H1 (cell line): ENCODE data around the gene CD44. TPM values are rescaled to one million over a fixed set of nuclear protein-coding genes. Genes with fewer than 3 reads are reported as not detected.

Experiments
- CTCF ChIA-PET: fragments of 300-600 bp; sonication (Branson Sonifier 250); formaldehyde crosslinking; loops from one replicate; lab custom pipeline; 2021; ENCODE audit not compliant: partially characterized antibody; lab: Charles Lee
- POLR2A ChIA-PET: fragments of 300-600 bp; sonication (Branson Sonifier 250); formaldehyde crosslinking; loops from one replicate; lab custom pipeline; 2021; ENCODE audit warnings: inconsistent platforms; ENCODE audit not compliant: partially characterized antibody; lab: Charles Lee
- DNase-seq, 2 experiments: peaks; one replicate each; pipeline versions ENCODE4 v3.0.0 to v3.0.0-alpha.2; 2010 to 2022; ENCODE audit warnings: low spot score in 2 of 2, low read depth in 1 of 2, mixed read lengths in 1 of 2
- FAIRE-seq: peaks from 2 replicates; lab custom pipeline; 2011; peaks lifted over from hg19 to GRCh38; lab: Jason Lieb, UNC
- H2AFZ ChIP-seq: 2 replicates; pipeline ENCODE4 v1.8.1; 2012; ENCODE audit warnings: low read length, inconsistent platforms
- H2AK5ac ChIP-seq: 2 replicates; pipeline ENCODE4 v1.6.1; 2013; ENCODE audit warnings: low read depth, low read length
- H2BK120ac ChIP-seq: replicated peaks from 2 replicates; pipeline ENCODE3; 2013; ENCODE audit warnings: low read depth, low read length, inconsistent platforms
- H2BK12ac ChIP-seq: 2 replicates; pipeline ENCODE4 v1.6.1; 2013; ENCODE audit warnings: low read depth, low read length
- H2BK15ac ChIP-seq: 2 replicates; pipeline ENCODE4 v1.6.1; 2013; ENCODE audit warnings: low read length
- H2BK20ac ChIP-seq: 2 replicates; pipeline ENCODE4 v1.6.1; 2013; ENCODE audit warnings: low read length
- H2BK5ac ChIP-seq: 2 replicates; pipeline ENCODE4 v1.6.1; 2013; ENCODE audit warnings: low read depth, low read length
- H3K14ac ChIP-seq: 2 replicates; pipeline ENCODE4 v1.6.1; 2013; ENCODE audit warnings: inconsistent platforms; ENCODE audit not compliant: insufficient read length
- H3K18ac ChIP-seq: 2 replicates; pipeline ENCODE4 v1.6.1; 2013; ENCODE audit warnings: low read length; ENCODE audit errors: extremely low read depth
- H3K23ac ChIP-seq: 2 replicates; pipeline ENCODE4 v1.6.1; 2013; ENCODE audit warnings: inconsistent platforms; ENCODE audit not compliant: insufficient read length
- H3K23me2 ChIP-seq: 2 replicates; pipeline ENCODE4 v1.6.1; 2013; ENCODE audit warnings: low read depth, low read length
- H3K27ac ChIP-seq: 2 replicates; pipeline ENCODE4 v1.6.1; 2011; ENCODE audit warnings: low read depth, low read length, inconsistent platforms
- H3K27me3 ChIP-seq, 4 experiments: replicated peaks in 1 of 4; 1 replicate in 1 of 4; 2 replicates in 3 of 4; pipeline versions ENCODE4 v1.6.1 to v1.8.1; 2011 to 2013; ENCODE audit warnings: low read length in 3 of 4, mild to moderate bottlenecking in 3 of 4, inconsistent platforms in 2 of 4, mixed read lengths in 2 of 4, moderate library complexity in 1 of 4; ENCODE audit not compliant: control insufficient read depth in 3 of 4, insufficient read depth in 3 of 4; ENCODE audit errors: extremely low read depth in 1 of 4
- H3K36me3 ChIP-seq, 4 experiments: 2 replicates each; pipeline versions ENCODE4 v1.6.1 to v1.8.1; 2011 to 2013; ENCODE audit warnings: mild to moderate bottlenecking in 4 of 4, low read length in 3 of 4, moderate library complexity in 2 of 4, control low read depth in 1 of 4, inconsistent platforms in 1 of 4; ENCODE audit not compliant: insufficient read depth in 4 of 4, control insufficient read depth in 2 of 4
- H3K4ac ChIP-seq: replicated peaks from 2 replicates; pipeline ENCODE3; 2013; ENCODE audit warnings: low read length, low read depth, mixed read lengths, inconsistent platforms; ENCODE audit not compliant: insufficient read length
- H3K4me1 ChIP-seq, 4 experiments: replicated peaks in 1 of 4; 1 replicate in 1 of 4; 2 replicates in 3 of 4; pipeline versions ENCODE4 v1.6.1 to v1.8.1; 2011 to 2013; ENCODE audit warnings: low read length in 3 of 4, inconsistent platforms in 2 of 4, mixed read lengths in 1 of 4; ENCODE audit not compliant: insufficient read depth in 4 of 4, control insufficient read depth in 3 of 4
- H3K4me2 ChIP-seq, 2 experiments: 2 replicates each; pipeline versions ENCODE4 v1.6.1 to v1.8.1; 2011 to 2013; ENCODE audit warnings: low read depth in 2 of 2, low read length in 2 of 2, control low read depth in 1 of 2, inconsistent platforms in 1 of 2, mild to moderate bottlenecking in 1 of 2; ENCODE audit not compliant: insufficient read depth in 1 of 2
- H3K4me3 ChIP-seq, 4 experiments: fragments of 200-600, 300-600 bp in 1 of 4; sonication (generic), shearing (Covaris generic), sonication (Bioruptor Twin) in 1 of 4; 2 replicates each; pipeline versions ENCODE4 v1.5.1 to v1.8.1; 2011 to 2016; ENCODE audit warnings: low read length in 4 of 4, low read depth in 3 of 4, control low read depth in 2 of 4, inconsistent platforms in 2 of 4, mild to moderate bottlenecking in 2 of 4, mixed read lengths in 1 of 4, moderate library complexity in 1 of 4; ENCODE audit not compliant: insufficient read depth in 2 of 4; ENCODE audit errors: extremely low read depth in 1 of 4
- H3K56ac ChIP-seq: replicated peaks from 2 replicates; pipeline ENCODE3; 2013; ENCODE audit warnings: low read depth, mild to moderate bottlenecking, mixed read lengths, low read length, inconsistent platforms; ENCODE audit not compliant: insufficient read length
- H3K79me1 ChIP-seq: 2 replicates; pipeline ENCODE4 v1.6.1; 2013; ENCODE audit warnings: low read depth, low read length, control low read depth
- H3K79me2 ChIP-seq, 2 experiments: 2 replicates each; pipeline versions ENCODE4 v1.6.1 to v1.8.1; 2012 to 2013; ENCODE audit warnings: low read length in 2 of 2, mild to moderate bottlenecking in 2 of 2, inconsistent platforms in 1 of 2; ENCODE audit not compliant: insufficient read depth in 2 of 2, control insufficient read depth in 1 of 2
- H3K9ac ChIP-seq, 4 experiments: replicated peaks in 1 of 4; 1 replicate in 1 of 4; 2 replicates in 3 of 4; pipeline versions ENCODE4 v1.6.1 to v1.8.1; 2011 to 2013; ENCODE audit warnings: low read depth in 3 of 4, low read length in 3 of 4, control low read depth in 2 of 4, mild to moderate bottlenecking in 2 of 4, moderate library complexity in 2 of 4, inconsistent platforms in 1 of 4; ENCODE audit errors: extremely low read depth in 1 of 4
- H3K9me3 ChIP-seq, 2 experiments: 2 replicates each; pipeline versions ENCODE4 v1.6.1 to v1.8.1; 2012 to 2013; ENCODE audit warnings: mild to moderate bottlenecking in 2 of 2, moderate library complexity in 2 of 2, control low read depth in 1 of 2, inconsistent platforms in 1 of 2, low read depth in 1 of 2, low read length in 1 of 2, mixed read lengths in 1 of 2; ENCODE audit not compliant: insufficient read depth in 2 of 2
- H4K20me1 ChIP-seq, 2 experiments: replicated peaks in 1 of 2; 2 replicates each; pipeline versions ENCODE3 to v1.8.1; 2011 to 2013; ENCODE audit warnings: inconsistent platforms in 2 of 2, low read length in 2 of 2, mild to moderate bottlenecking in 1 of 2; ENCODE audit not compliant: insufficient read depth in 2 of 2, control insufficient read depth in 1 of 2
- H4K5ac ChIP-seq: 2 replicates; pipeline ENCODE4 v1.6.1; 2013; ENCODE audit warnings: low read length, low read depth, mixed read lengths, inconsistent platforms; ENCODE audit not compliant: insufficient read length
- H4K8ac ChIP-seq: 2 replicates; pipeline ENCODE4 v1.8.0; 2013; ENCODE audit warnings: mild to moderate bottlenecking, moderate library complexity, low read length, inconsistent platforms; ENCODE audit not compliant: insufficient read depth; ENCODE audit errors: extremely low read depth
- H4K91ac ChIP-seq: replicated peaks from 2 replicates; pipeline ENCODE3; 2013; ENCODE audit warnings: low read length, mixed read lengths, inconsistent platforms; ENCODE audit not compliant: insufficient read length
- BACH1 ChIP-seq: IDR thresholded peaks from 2 replicates; pipeline ENCODE4 v1.6.1; 2012; ENCODE audit warnings: low read length, improper control_type of control experiment
- EZH2 ChIP-seq: fragments of 200-600 bp; sonication (generic); IDR thresholded peaks from 2 replicates; pipeline ENCODE4 v1.7.1; 2012; ENCODE audit warnings: low read depth, mild to moderate bottlenecking, moderate library complexity, low read length, inconsistent platforms; ENCODE audit not compliant: severe bottlenecking
- FOSL1 ChIP-seq: IDR thresholded peaks from 2 replicates; pipeline ENCODE4 v1.6.1; 2011; ENCODE audit warnings: mild to moderate bottlenecking, low read depth, low read length, moderate library complexity; ENCODE audit not compliant: insufficient read depth
- GTF2F1 ChIP-seq: IDR thresholded peaks from 2 replicates; pipeline ENCODE4 v1.6.1; 2012; ENCODE audit warnings: low read depth, low read length, improper control_type of control experiment, borderline replicate concordance
- KDM1A ChIP-seq: fragments of 200-600, 300-600 bp; sonication (generic); IDR thresholded peaks from 2 replicates; pipeline ENCODE4 v1.7.1; 2016; ENCODE audit warnings: mild to moderate bottlenecking, low read length, borderline replicate concordance
- KDM4A ChIP-seq: IDR thresholded peaks from one replicate; pipeline ENCODE4 v1.7.1; 2012; ENCODE audit warnings: low read depth, mild to moderate bottlenecking, moderate library complexity, low read length, inconsistent platforms; ENCODE audit not compliant: severe bottlenecking
- PHF8 ChIP-seq: fragments of 200-600 bp; sonication (generic); conservative IDR thresholded peaks from 2 replicates; pipeline ENCODE4 v1.7.1; 2012; ENCODE audit warnings: low read depth, mild to moderate bottlenecking, inconsistent platforms, low read length, moderate library complexity
- RFX5 ChIP-seq: IDR thresholded peaks from 2 replicates; pipeline ENCODE4 v1.6.1; 2011; ENCODE audit warnings: low read depth, low read length, improper control_type of control experiment, borderline replicate concordance
- whole genome bisulfite sequencing, 2 experiments: shearing (Covaris generic) in 1 of 2; methylation state at CpG; one replicate each; pipeline versions ENCODE4 v1.1.6 to v1.1.7; 2013 to 2015; ENCODE audit warnings: low lambda C conversion rate in 2 of 2, mixed read lengths in 2 of 2, inconsistent platforms in 1 of 2, low coverage in 1 of 2, missing lambda C conversion rate in 1 of 2; ENCODE audit not compliant: insufficient replicate concordance in 2 of 2, insufficient coverage in 1 of 2, insufficient read length in 1 of 2; ENCODE audit errors: extremely low coverage in 1 of 2, missing lambda C conversion rate in 1 of 2; 5-methylcytosine and 5-hydroxymethylcytosine counted together
- polyA plus RNA-seq, 7 experiments: library from polyadenylated mRNA; depleted of rRNA in 3 of 7; stranded (reverse) in 5 of 7; unstranded in 2 of 7; fragments of >200 nt in 5 of 7; fragments of 200-250 nt in 2 of 7; gene quantifications; 1 replicate in 5 of 7; 2 replicates in 1 of 7; 4 replicates in 1 of 7; pipeline versions ENCODE4 v1.2.1 to v1.2.3, GENCODE V29; 2011 to 2013; ENCODE audit warnings: missing spikeins in 2 of 7, mixed read lengths in 2 of 7
- total RNA-seq: library from RNA; stranded (reverse); fragmentation: NEBNext Ultra II Directional; extraction: Animal tissue kit (Norgen Biotek cat#: 25700); gene quantifications from 2 replicates; pipeline ENCODE4 v1.2.1, GENCODE V29; 2021
- TF ChIP-seq, protein P1 (sequence below): IDR thresholded peaks from 2 replicates; pipeline ENCODE4 v1.6.1; 2011; ENCODE audit warnings: low read length, improper control_type of control experiment
- TF ChIP-seq, protein P2 (sequence below): IDR thresholded peaks from 2 replicates; pipeline ENCODE4 v1.6.1; 2012; ENCODE audit warnings: low read length, inconsistent platforms

Gene CD44
- total and polyA plus RNA-seq, 2 of the 8 experiments (the other 6 are each of a cell fraction or from before 2014, with no cell fraction given): 11.8 to 13.7 TPM

DNA sequence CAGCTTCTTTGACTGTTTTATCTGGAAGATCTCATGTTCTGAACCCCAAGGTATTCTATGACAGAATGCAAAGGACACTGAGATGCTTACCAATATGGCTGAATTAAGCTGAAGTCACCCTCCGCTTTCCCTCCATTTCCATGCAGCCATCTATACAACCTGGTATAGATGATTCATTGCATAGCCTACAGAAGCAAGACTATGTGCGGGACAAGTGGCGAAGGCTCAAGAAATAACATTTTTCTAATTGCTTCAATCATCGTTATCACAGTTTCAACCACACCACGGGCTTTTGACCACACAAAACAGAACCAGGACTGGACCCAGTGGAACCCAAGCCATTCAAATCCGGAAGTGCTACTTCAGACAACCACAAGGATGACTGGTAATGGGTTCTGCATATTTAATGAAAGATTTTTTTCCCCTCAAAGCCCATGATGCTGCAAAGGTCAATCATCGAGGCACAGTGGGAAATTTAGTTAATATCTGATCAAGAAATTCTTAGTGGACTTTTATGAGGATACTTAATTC, 61.9 kb downstream of the CD44 start:
- WGBS, 2 experiments: 94% methylated on average over 7 of the region's 7 CpGs; no CpG with 5 or more reads in 1 of the 2 experiments
- no peak overlapping the region for H2BK15ac ChIP-seq
- H3K56ac ChIP-seq: no peak overlapping the region
- H4K8ac ChIP-seq: no peak overlapping the region
- H2BK5ac ChIP-seq: no peak overlapping the region
- H2BK120ac ChIP-seq: no peak overlapping the region
- H3K36me3 ChIP-seq: no peaks in the 10 kb centered on the region
- DNase-seq (no peak), FAIRE-seq (no peak)
- H2AK5ac ChIP-seq: no peak overlapping the region
- no peak overlapping the region for H3K14ac ChIP-seq
- no peak overlapping the region for H3K23ac ChIP-seq
- no peaks in the 10 kb centered on the region for H3K27me3 ChIP-seq
- H3K9ac ChIP-seq: no peak overlapping the region
- no peak overlapping the region for H3K27ac ChIP-seq
- H2BK12ac ChIP-seq: no peak overlapping the region
- H3K4me3 ChIP-seq: no peak overlapping the region
- peaks cover 0 to 4% (median 0%) of the 10 kb centered on the region in 4 experiments; a peak in 1 of 7 replicates for H3K4me1 ChIP-seq
- H3K4me2 ChIP-seq: no peak overlapping the region
- CTCF ChIA-PET: no interaction called here
- no peak overlapping the region for H2AFZ ChIP-seq
- no peak overlapping the region for H2BK20ac ChIP-seq
- no peaks in the 10 kb centered on the region for H3K79me2 ChIP-seq
- H4K5ac ChIP-seq: no peak overlapping the region
- POLR2A ChIA-PET: no interaction called here
- H3K18ac ChIP-seq: no peak overlapping the region
- no peak overlapping the region for H3K4ac ChIP-seq
- no peaks in the 10 kb centered on the region for H3K79me1 ChIP-seq
- H3K23me2 ChIP-seq: no peaks in the 10 kb centered on the region
- H4K20me1 ChIP-seq: no peaks in the 10 kb centered on the region
- no peaks in the 10 kb centered on the region for H3K9me3 ChIP-seq
- no peak overlapping the region for H4K91ac ChIP-seq
- no peak for TF ChIP-seq EZH2
- TF ChIP-seq GTF2F1: no peak
- TF ChIP-seq BACH1: no peak
- TF ChIP-seq FOSL1: no peak
- TF ChIP-seq KDM1A: no peak
- no peak for TF ChIP-seq RFX5
- TF ChIP-seq, protein P1, sequence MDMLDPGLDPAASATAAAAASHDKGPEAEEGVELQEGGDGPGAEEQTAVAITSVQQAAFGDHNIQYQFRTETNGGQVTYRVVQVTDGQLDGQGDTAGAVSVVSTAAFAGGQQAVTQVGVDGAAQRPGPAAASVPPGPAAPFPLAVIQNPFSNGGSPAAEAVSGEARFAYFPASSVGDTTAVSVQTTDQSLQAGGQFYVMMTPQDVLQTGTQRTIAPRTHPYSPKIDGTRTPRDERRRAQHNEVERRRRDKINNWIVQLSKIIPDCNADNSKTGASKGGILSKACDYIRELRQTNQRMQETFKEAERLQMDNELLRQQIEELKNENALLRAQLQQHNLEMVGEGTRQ: no peak
- no peak for TF ChIP-seq PHF8
- TF ChIP-seq KDM4A: no peak
- TF ChIP-seq, protein P2, sequence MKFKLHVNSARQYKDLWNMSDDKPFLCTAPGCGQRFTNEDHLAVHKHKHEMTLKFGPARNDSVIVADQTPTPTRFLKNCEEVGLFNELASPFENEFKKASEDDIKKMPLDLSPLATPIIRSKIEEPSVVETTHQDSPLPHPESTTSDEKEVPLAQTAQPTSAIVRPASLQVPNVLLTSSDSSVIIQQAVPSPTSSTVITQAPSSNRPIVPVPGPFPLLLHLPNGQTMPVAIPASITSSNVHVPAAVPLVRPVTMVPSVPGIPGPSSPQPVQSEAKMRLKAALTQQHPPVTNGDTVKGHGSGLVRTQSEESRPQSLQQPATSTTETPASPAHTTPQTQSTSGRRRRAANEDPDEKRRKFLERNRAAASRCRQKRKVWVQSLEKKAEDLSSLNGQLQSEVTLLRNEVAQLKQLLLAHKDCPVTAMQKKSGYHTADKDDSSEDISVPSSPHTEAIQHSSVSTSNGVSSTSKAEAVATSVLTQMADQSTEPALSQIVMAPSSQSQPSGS: no peak
